Measurements from ENCODE around the gene TBC1D13. TPM values are rescaled to one million over a fixed set of nuclear protein-coding genes. Genes with fewer than 3 reads are reported as not detected.

Gene TBC1D13
- total RNA-seq, 1 experiment from 2014 or later, result 21.6 TPM

- POLR2A ChIA-PET, result no interaction called here
- no peaks in the 10 kb centered on the region for H3K9me3 Mint-ChIP-seq
- CTCF ChIA-PET, result interaction anchor here (0.7 to 2.0 kb wide), 3 partner anchors 8 to 117 kb away, joined by 3 to 13 read pairs (median 9); partner anchors contain the start of gene ENDOG
- H3K4me3 Mint-ChIP-seq, result no peak overlapping the region
- DNase-seq (ENCODE audit: low spot score), result no peak
- H3K27me3 Mint-ChIP-seq (ENCODE audit: low read depth), result no peaks in the 10 kb centered on the region
- H3K36me3 Mint-ChIP-seq, result peaks cover 6% of the 10 kb centered on the region
- TF ChIP-seq TEAD1 (CRISPR knock-in tag; IDR thresholded peaks at IDR 0.05) (no peak), NR3C1 (CRISPR knock-in tag; conservative IDR thresholded peaks at IDR 0.05; ENCODE audit: low read depth) (no peak), ZNF138 (CRISPR knock-in tag; conservative IDR thresholded peaks at IDR 0.05) (no peak), NFATC4 (CRISPR knock-in tag; IDR thresholded peaks at IDR 0.05) (no peak), STAT6 (CRISPR knock-in tag; conservative IDR thresholded peaks at IDR 0.05; ENCODE audit: low read depth) (no peak), OVOL2 (CRISPR knock-in tag; IDR thresholded peaks at IDR 0.05; ENCODE audit: borderline replicate concordance) (no peak), RELA (CRISPR knock-in tag; IDR thresholded peaks at IDR 0.05; ENCODE audit: borderline replicate concordance) (no peak), FOXP1 (CRISPR knock-in tag; IDR thresholded peaks at IDR 0.05; ENCODE audit: borderline replicate concordance) (no peak), GTF2I (CRISPR knock-in tag; conservative IDR thresholded peaks at IDR 0.05) (no peak), ZNF671 (CRISPR knock-in tag; IDR thresholded peaks at IDR 0.05) (no peak), JAZF1 (CRISPR knock-in tag; IDR thresholded peaks at IDR 0.05) (no peak), JUN (CRISPR knock-in tag; IDR thresholded peaks at IDR 0.05) (no peak), ZNF512 (CRISPR knock-in tag; IDR thresholded peaks at IDR 0.05; ENCODE audit: borderline replicate concordance) (no peak), NR1H2 (CRISPR knock-in tag; IDR thresholded peaks at IDR 0.05) (no peak)
- TF ChIP-seq, protein P1, sequence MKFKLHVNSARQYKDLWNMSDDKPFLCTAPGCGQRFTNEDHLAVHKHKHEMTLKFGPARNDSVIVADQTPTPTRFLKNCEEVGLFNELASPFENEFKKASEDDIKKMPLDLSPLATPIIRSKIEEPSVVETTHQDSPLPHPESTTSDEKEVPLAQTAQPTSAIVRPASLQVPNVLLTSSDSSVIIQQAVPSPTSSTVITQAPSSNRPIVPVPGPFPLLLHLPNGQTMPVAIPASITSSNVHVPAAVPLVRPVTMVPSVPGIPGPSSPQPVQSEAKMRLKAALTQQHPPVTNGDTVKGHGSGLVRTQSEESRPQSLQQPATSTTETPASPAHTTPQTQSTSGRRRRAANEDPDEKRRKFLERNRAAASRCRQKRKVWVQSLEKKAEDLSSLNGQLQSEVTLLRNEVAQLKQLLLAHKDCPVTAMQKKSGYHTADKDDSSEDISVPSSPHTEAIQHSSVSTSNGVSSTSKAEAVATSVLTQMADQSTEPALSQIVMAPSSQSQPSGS (CRISPR knock-in tag; IDR thresholded peaks at IDR 0.05; ENCODE audit: borderline replicate concordance, low read depth), result no peak
- TF ChIP-seq, protein P2, sequence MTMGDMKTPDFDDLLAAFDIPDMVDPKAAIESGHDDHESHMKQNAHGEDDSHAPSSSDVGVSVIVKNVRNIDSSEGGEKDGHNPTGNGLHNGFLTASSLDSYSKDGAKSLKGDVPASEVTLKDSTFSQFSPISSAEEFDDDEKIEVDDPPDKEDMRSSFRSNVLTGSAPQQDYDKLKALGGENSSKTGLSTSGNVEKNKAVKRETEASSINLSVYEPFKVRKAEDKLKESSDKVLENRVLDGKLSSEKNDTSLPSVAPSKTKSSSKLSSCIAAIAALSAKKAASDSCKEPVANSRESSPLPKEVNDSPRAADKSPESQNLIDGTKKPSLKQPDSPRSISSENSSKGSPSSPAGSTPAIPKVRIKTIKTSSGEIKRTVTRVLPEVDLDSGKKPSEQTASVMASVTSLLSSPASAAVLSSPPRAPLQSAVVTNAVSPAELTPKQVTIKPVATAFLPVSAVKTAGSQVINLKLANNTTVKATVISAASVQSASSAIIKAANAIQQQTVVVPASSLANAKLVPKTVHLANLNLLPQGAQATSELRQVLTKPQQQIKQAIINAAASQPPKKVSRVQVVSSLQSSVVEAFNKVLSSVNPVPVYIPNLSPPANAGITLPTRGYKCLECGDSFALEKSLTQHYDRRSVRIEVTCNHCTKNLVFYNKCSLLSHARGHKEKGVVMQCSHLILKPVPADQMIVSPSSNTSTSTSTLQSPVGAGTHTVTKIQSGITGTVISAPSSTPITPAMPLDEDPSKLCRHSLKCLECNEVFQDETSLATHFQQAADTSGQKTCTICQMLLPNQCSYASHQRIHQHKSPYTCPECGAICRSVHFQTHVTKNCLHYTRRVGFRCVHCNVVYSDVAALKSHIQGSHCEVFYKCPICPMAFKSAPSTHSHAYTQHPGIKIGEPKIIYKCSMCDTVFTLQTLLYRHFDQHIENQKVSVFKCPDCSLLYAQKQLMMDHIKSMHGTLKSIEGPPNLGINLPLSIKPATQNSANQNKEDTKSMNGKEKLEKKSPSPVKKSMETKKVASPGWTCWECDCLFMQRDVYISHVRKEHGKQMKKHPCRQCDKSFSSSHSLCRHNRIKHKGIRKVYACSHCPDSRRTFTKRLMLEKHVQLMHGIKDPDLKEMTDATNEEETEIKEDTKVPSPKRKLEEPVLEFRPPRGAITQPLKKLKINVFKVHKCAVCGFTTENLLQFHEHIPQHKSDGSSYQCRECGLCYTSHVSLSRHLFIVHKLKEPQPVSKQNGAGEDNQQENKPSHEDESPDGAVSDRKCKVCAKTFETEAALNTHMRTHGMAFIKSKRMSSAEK (CRISPR knock-in tag; IDR thresholded peaks at IDR 0.05; ENCODE audit: borderline replicate concordance), result no peak
- TF ChIP-seq, protein P3, sequence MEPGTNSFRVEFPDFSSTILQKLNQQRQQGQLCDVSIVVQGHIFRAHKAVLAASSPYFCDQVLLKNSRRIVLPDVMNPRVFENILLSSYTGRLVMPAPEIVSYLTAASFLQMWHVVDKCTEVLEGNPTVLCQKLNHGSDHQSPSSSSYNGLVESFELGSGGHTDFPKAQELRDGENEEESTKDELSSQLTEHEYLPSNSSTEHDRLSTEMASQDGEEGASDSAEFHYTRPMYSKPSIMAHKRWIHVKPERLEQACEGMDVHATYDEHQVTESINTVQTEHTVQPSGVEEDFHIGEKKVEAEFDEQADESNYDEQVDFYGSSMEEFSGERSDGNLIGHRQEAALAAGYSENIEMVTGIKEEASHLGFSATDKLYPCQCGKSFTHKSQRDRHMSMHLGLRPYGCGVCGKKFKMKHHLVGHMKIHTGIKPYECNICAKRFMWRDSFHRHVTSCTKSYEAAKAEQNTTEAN (CRISPR knock-in tag; IDR thresholded peaks at IDR 0.05), result no peak
- TF ChIP-seq, protein P4, sequence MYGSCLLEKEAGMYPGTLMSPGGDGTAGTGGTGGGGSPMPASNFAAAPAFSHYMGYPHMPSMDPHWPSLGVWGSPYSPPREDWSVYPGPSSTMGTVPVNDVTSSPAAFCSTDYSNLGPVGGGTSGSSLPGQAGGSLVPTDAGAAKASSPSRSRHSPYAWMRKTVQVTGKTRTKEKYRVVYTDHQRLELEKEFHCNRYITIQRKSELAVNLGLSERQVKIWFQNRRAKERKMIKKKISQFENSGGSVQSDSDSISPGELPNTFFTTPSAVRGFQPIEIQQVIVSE (CRISPR knock-in tag; IDR thresholded peaks at IDR 0.05; ENCODE audit: borderline replicate concordance), result no peak
- TF ChIP-seq, protein P5, sequence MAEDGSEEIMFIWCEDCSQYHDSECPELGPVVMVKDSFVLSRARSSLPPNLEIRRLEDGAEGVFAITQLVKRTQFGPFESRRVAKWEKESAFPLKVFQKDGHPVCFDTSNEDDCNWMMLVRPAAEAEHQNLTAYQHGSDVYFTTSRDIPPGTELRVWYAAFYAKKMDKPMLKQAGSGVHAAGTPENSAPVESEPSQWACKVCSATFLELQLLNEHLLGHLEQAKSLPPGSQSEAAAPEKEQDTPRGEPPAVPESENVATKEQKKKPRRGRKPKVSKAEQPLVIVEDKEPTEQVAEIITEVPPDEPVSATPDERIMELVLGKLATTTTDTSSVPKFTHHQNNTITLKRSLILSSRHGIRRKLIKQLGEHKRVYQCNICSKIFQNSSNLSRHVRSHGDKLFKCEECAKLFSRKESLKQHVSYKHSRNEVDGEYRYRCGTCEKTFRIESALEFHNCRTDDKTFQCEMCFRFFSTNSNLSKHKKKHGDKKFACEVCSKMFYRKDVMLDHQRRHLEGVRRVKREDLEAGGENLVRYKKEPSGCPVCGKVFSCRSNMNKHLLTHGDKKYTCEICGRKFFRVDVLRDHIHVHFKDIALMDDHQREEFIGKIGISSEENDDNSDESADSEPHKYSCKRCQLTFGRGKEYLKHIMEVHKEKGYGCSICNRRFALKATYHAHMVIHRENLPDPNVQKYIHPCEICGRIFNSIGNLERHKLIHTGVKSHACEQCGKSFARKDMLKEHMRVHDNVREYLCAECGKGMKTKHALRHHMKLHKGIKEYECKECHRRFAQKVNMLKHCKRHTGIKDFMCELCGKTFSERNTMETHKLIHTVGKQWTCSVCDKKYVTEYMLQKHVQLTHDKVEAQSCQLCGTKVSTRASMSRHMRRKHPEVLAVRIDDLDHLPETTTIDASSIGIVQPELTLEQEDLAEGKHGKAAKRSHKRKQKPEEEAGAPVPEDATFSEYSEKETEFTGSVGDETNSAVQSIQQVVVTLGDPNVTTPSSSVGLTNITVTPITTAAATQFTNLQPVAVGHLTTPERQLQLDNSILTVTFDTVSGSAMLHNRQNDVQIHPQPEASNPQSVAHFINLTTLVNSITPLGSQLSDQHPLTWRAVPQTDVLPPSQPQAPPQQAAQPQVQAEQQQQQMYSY (CRISPR knock-in tag; IDR thresholded peaks at IDR 0.05), result no peak
- no peak for ATAC-seq
- H3K4me1 Mint-ChIP-seq, result no peaks in the 10 kb centered on the region; the same call in 1 of the 2 replicates
- H3K27ac Mint-ChIP-seq, result no peak overlapping the region
These were observed 23.8 kb downstream of the TBC1D13 start for GRCh38 chr9:128810873-128811272.

Data from WTC11 (cell line).